ENCODE results near the gene CERT1. TPM values are rescaled to one million over a fixed set of nuclear protein-coding genes. Genes with fewer than 3 reads are reported as not detected.

CERT1 gene
- total RNA-seq, 1 donor from 2014 or later: 45.4 TPM

DNA sequence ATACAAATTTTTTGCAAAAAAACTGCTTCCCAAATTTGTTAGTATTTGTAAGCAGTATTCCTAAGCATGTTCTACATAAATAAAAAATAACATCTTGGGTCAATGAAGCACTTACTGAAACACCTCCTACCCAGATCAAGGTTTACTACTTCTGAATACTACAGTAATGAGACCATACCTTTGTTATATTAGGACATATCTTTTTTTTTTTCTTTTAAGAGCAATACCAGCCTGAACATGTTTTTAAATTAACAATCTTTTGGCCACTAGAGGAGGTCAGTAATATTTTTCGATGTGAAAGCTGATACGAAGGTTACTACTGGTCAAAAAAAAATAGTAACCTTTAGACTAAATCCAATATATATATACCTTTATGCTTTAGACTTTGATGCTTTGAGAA lies 72.7 kb downstream of the CERT1 start:
- Mint-ChIP-seq H3K4me1 (ENCODE audit: low read depth, unreplicated experiment) (no peaks in the 10 kb centered on the region), H3K9me3 (ENCODE audit: unreplicated experiment) (no peaks in the 10 kb centered on the region), H3K27me3 (ENCODE audit: unreplicated experiment) (no peaks in the 10 kb centered on the region), H3K4me3 (ENCODE audit: unreplicated experiment) (no peak overlapping the region), H3K36me3 (ENCODE audit: unreplicated experiment) (peaks cover 14% of the 10 kb centered on the region), H3K27ac (ENCODE audit: unreplicated experiment) (no peak overlapping the region)
- DNase-seq: no peak
- TF ChIP-seq, protein P1, sequence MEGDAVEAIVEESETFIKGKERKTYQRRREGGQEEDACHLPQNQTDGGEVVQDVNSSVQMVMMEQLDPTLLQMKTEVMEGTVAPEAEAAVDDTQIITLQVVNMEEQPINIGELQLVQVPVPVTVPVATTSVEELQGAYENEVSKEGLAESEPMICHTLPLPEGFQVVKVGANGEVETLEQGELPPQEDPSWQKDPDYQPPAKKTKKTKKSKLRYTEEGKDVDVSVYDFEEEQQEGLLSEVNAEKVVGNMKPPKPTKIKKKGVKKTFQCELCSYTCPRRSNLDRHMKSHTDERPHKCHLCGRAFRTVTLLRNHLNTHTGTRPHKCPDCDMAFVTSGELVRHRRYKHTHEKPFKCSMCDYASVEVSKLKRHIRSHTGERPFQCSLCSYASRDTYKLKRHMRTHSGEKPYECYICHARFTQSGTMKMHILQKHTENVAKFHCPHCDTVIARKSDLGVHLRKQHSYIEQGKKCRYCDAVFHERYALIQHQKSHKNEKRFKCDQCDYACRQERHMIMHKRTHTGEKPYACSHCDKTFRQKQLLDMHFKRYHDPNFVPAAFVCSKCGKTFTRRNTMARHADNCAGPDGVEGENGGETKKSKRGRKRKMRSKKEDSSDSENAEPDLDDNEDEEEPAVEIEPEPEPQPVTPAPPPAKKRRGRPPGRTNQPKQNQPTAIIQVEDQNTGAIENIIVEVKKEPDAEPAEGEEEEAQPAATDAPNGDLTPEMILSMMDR (IDR thresholded peaks at IDR 0.05; ENCODE audit: partially characterized antibody, unreplicated experiment): no peak

DNA sequence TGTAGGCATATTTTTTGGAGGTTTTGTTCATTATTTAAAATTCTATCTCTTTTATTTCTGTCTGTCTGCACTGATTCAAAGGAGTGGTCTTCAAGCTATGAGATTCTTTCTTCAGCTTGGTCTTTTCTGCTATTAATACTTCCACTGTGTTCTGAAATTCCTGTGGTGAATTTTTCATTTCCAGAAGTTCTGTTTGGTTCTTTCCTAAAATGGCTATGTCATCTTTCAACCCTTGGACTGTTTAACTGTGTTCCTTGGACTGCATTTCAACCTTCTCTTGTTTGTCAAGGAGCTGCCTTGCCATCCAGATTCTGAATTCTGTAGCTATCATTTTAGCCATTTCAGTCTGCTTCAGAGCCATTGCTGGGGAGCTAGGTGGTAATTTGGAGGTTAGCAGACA lies 76.3 kb downstream of the CERT1 start:
- Mint-ChIP-seq H3K27me3 (ENCODE audit: unreplicated experiment) (no peaks in the 10 kb centered on the region), H3K4me1 (ENCODE audit: low read depth, unreplicated experiment) (no peaks in the 10 kb centered on the region), H3K9me3 (ENCODE audit: unreplicated experiment) (no peaks in the 10 kb centered on the region), H3K27ac (ENCODE audit: unreplicated experiment) (no peak overlapping the region), H3K4me3 (ENCODE audit: unreplicated experiment) (no peak overlapping the region), H3K36me3 (ENCODE audit: unreplicated experiment) (no peaks in the 10 kb centered on the region)
- no peak for DNase-seq
- TF ChIP-seq, protein P1 (IDR thresholded peaks at IDR 0.05; ENCODE audit: partially characterized antibody, unreplicated experiment): no peak

DNA sequence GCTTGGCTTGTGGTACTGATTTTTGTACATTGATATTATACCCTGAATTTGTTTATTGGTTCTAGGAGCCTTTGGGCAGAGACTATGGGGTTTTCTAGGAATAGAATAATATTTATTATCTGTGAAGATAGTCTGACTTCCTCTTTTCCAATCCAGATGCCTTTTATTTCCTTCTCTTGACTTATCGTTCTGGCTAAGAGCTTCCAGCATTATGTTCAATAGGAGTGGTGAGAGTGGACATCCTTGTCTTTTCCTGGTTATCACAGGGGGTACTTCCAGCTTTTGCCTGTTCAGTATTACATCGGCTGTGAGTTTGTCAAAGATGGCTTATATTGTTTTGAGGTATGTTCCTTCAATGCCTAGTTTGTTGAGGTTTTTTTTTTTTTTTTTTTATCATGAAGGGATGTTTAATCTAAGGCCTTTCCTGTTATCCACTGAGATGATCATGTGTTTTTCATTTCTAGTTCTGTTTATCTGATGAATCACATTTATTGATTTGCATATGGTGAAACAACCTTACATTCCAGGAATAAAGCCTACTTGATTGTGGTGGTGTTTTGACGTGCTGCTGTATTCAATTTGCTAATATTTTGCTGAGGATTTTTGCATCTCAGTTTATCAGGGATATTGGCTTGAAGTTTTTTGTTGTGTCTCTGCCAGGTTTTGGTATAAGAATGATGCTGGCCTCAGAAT lies 77.5 kb downstream of the CERT1 start:
- Mint-ChIP-seq H3K9me3 (ENCODE audit: unreplicated experiment) (no peaks in the 10 kb centered on the region), H3K27ac (ENCODE audit: unreplicated experiment) (no peak overlapping the region), H3K27me3 (ENCODE audit: unreplicated experiment) (no peaks in the 10 kb centered on the region), H3K4me1 (ENCODE audit: low read depth, unreplicated experiment) (no peaks in the 10 kb centered on the region), H3K4me3 (ENCODE audit: unreplicated experiment) (no peak overlapping the region), H3K36me3 (ENCODE audit: unreplicated experiment) (no peaks in the 10 kb centered on the region)
- no peak for DNase-seq
- TF ChIP-seq, protein P1 (IDR thresholded peaks at IDR 0.05; ENCODE audit: partially characterized antibody, unreplicated experiment): no peak

DNA sequence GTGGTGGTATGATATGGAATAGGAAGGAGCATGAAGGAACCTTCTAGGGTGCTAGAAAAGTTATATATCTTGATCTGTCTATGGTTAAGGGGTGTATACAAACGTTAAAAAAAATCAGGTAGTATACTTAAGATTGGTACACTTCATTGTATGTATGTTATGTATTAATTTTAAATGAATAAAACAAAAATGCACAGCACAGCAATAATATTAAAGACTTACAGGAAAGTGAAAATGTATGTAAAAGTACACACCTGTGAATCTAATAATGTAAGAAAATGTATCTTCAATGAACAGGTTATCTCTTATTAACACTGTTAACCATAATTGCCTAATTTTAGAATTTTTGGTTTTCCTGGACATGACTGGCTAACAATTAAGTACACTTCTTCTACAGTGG lies 97.2 kb downstream of the CERT1 start:
- Mint-ChIP-seq H3K4me3 (ENCODE audit: unreplicated experiment) (no peak overlapping the region), H3K4me1 (ENCODE audit: low read depth, unreplicated experiment) (no peaks in the 10 kb centered on the region), H3K27ac (ENCODE audit: unreplicated experiment) (no peak overlapping the region), H3K27me3 (ENCODE audit: unreplicated experiment) (no peaks in the 10 kb centered on the region), H3K9me3 (ENCODE audit: unreplicated experiment) (no peaks in the 10 kb centered on the region), H3K36me3 (ENCODE audit: unreplicated experiment) (no peaks in the 10 kb centered on the region)
- TF ChIP-seq, protein P1 (IDR thresholded peaks at IDR 0.05; ENCODE audit: partially characterized antibody, unreplicated experiment): no peak
- no peak for DNase-seq

DNA sequence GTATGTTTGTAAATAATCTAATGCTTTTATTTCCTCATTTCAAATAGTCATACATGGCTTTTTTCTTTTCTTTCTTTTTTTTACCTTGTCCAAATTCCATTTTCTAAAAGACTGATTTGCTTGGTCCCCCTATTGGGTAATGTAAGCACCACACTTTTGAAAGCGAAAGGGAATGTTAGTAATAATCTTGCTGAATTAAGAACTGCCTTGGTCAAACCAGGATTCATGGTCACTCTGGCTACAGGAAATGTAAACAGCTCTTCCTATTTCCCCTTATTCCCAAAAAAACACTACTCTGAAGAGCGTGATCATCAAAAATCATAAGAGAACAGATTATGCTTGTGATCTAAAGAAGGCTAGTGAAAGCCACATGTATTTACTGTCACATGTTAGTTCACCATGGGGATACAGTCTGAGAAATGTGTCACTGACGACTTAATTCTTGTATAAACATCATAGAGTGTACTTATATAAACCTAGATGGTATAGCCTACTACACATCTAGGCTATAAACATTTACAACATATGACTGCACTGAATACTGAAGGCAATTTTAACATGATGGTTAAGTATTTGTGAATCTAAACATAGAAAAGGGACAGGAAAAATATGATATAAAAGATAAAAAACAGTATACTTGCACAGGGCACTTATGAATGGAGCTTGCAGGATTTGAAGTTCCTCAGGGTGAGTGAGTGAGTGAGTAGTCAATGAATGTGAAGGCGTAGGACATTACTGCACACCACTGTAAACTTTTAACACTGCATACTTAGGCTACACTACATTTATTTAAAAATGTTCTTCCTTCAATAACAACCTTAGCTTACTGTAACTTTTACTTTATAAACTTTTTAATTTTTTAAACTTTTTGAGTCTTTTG lies 99.1 kb downstream of the CERT1 start:
- Mint-ChIP-seq H3K9me3 (ENCODE audit: unreplicated experiment) (no peaks in the 10 kb centered on the region), H3K4me3 (ENCODE audit: unreplicated experiment) (no peak overlapping the region), H3K27me3 (ENCODE audit: unreplicated experiment) (no peaks in the 10 kb centered on the region), H3K27ac (ENCODE audit: unreplicated experiment) (no peak overlapping the region), H3K36me3 (ENCODE audit: unreplicated experiment) (no peaks in the 10 kb centered on the region), H3K4me1 (ENCODE audit: low read depth, unreplicated experiment) (no peaks in the 10 kb centered on the region)
- no peak for DNase-seq
- TF ChIP-seq, protein P1 (IDR thresholded peaks at IDR 0.05; ENCODE audit: partially characterized antibody, unreplicated experiment): no peak

Data from glutamatergic neuron (in vitro differentiated cells).